HCT116 (cell line): ENCODE results near the gene THBS1. TPM values are rescaled to one million over a fixed set of nuclear protein-coding genes. Genes with fewer than 3 reads are reported as not detected.

Source experiments
- ATAC-seq: fragments of 200-7000 bp; cut with Tn5 transposase; 2 replicates; pipeline ENCODE4 v1.9.1; 2020; ENCODE audit warnings: mild to moderate bottlenecking, moderate library complexity
- BruUV-seq: library from RNA; stranded (reverse); fragments of 400-500 nt; replicated peaks from 2 replicates; lab custom pipeline; 2021; lab: Mats Ljungman, UMichigan
- CTCF ChIA-PET: fragments of 300-600 bp; sonication (Branson Sonifier 250); formaldehyde crosslinking; loops from one replicate; lab custom pipeline; 2021; ENCODE audit warnings: antibody characterized with exemption; lab: Charles Lee
- POLR2A ChIA-PET: fragments of 300-600, 350-600 bp; sonication (Branson Sonifier 250); formaldehyde crosslinking; loops from one replicate; lab custom pipeline; 2021; ENCODE audit warnings: antibody characterized with exemption; lab: Charles Lee
- RAD21 ChIA-PET, 2 experiments: fragments of 300-600 bp; sonication (Branson Sonifier 250); formaldehyde crosslinking; loops; one replicate each; lab custom pipeline; 2023; ENCODE audit warnings: low total read pairs in 2 of 2; ENCODE audit not compliant: uncharacterized antibody in 2 of 2, unreplicated experiment in 2 of 2, low non-redundant PET in 1 of 2; lab: Charles Lee
- DNase-seq: peaks from one replicate; pipeline ENCODE4 v3.0.0-alpha.2; 2010; ENCODE audit warnings: low read depth, low spot score
- H2AFZ ChIP-seq: fragments of 200-600 bp; shearing (Covaris generic), sonication (generic); 2 replicates; pipeline ENCODE4 v1.6.1; 2017; ENCODE audit warnings: low read depth, mixed run types, mixed read lengths, antibody characterized with exemption, low read length; ENCODE audit not compliant: poor library complexity, severe bottlenecking
- H3K27ac ChIP-seq: 2 replicates; pipeline ENCODE4 v1.5.1; 2012; ENCODE audit warnings: low read depth, low read length
- H3K27me3 ChIP-seq: fragments of 200-600 bp; sonication (generic); 2 replicates; pipeline ENCODE4 v1.6.1; 2016; ENCODE audit warnings: mixed run types, low read length, mixed read lengths; ENCODE audit not compliant: insufficient read depth
- H3K36me3 ChIP-seq, 2 experiments: fragments of 200-500 bp in 1 of 2; fragments of 200-600 bp in 1 of 2; sonication (Bioruptor generic) in 1 of 2; sonication (generic) in 1 of 2; 2 replicates each; pipeline versions ENCODE4 v1.5.1 to v1.6.1; 2014 to 2016; ENCODE audit warnings: low read length in 2 of 2, inconsistent platforms in 1 of 2, mixed read lengths in 1 of 2, mixed run types in 1 of 2; ENCODE audit not compliant: insufficient read depth in 2 of 2, control insufficient read depth in 1 of 2
- H3K4me1 ChIP-seq, 2 experiments: fragments of 200-600 bp in 1 of 2; sonication (generic) in 1 of 2; 2 replicates each; pipeline versions ENCODE4 v1.5.1 to v1.6.1; 2012 to 2017; ENCODE audit warnings: low read length in 2 of 2, inconsistent platforms in 1 of 2, mild to moderate bottlenecking in 1 of 2, mixed read lengths in 1 of 2, mixed run types in 1 of 2, moderate library complexity in 1 of 2; ENCODE audit not compliant: insufficient read depth in 2 of 2, control insufficient read depth in 1 of 2
- H3K4me2 ChIP-seq: fragments of 200-600 bp; sonication (generic); 2 replicates; pipeline ENCODE4 v1.6.1; 2017; ENCODE audit warnings: mixed run types, low read length, mixed read lengths
- H3K4me3 ChIP-seq, 2 experiments: fragments of 200-600 bp in 1 of 2; sonication (generic) in 1 of 2; replicated peaks in 1 of 2; 2 replicates each; pipeline ENCODE4 v1.5.1; 2011 to 2016; ENCODE audit warnings: low read length in 2 of 2, control low read depth in 1 of 2, low read depth in 1 of 2, mild to moderate bottlenecking in 1 of 2, mixed read lengths in 1 of 2, mixed run types in 1 of 2
- H3K79me2 ChIP-seq: fragments of 200-600 bp; sonication (generic); 2 replicates; pipeline ENCODE4 v1.6.1; 2017; ENCODE audit warnings: mild to moderate bottlenecking, mixed run types, low read length, moderate library complexity, mixed read lengths; ENCODE audit not compliant: insufficient read depth
- H3K9ac ChIP-seq: fragments of 200-600 bp; sonication (generic); 2 replicates; pipeline ENCODE4 v1.6.1; 2016; ENCODE audit warnings: low read length, mixed read lengths
- H3K9me2 ChIP-seq: fragments of 200-600 bp; sonication (generic), shearing (Covaris generic); 2 replicates; pipeline ENCODE4 v1.6.1; 2017; ENCODE audit warnings: mixed run types, mild to moderate bottlenecking, moderate library complexity; ENCODE audit not compliant: insufficient read depth
- H3K9me3 ChIP-seq, 2 experiments: fragments of 200-500 bp in 1 of 2; fragments of 200-600 bp in 1 of 2; sonication (Bioruptor generic) in 1 of 2; sonication (generic) in 1 of 2; 2 replicates each; pipeline ENCODE4 v1.6.1; 2014 to 2017; ENCODE audit warnings: low read length in 2 of 2, mixed read lengths in 2 of 2, inconsistent platforms in 1 of 2, low read depth in 1 of 2, mild to moderate bottlenecking in 1 of 2, mixed run types in 1 of 2, moderate library complexity in 1 of 2; ENCODE audit not compliant: control insufficient read depth in 1 of 2, insufficient read depth in 1 of 2
- H4K20me1 ChIP-seq: fragments of 200-600 bp; sonication (generic), shearing (Covaris generic); 2 replicates; pipeline ENCODE4 v1.6.1; 2017; ENCODE audit warnings: mixed run types, mild to moderate bottlenecking, moderate library complexity; ENCODE audit not compliant: insufficient read depth
- ATF3 ChIP-seq: IDR thresholded peaks from 2 replicates; pipeline ENCODE4 v1.6.1; 2012
- CBX3 ChIP-seq: IDR thresholded peaks from 2 replicates; pipeline ENCODE4 v1.6.1; 2012; ENCODE audit warnings: low read depth
- CEBPB ChIP-seq: IDR thresholded peaks from 2 replicates; pipeline ENCODE4 v1.6.1; 2012; ENCODE audit warnings: low read depth
- EGR1 ChIP-seq: IDR thresholded peaks from 2 replicates; pipeline ENCODE4 v1.6.1; 2012; ENCODE audit warnings: low read depth
- ELF1 ChIP-seq: IDR thresholded peaks from 2 replicates; pipeline ENCODE4 v1.6.1; 2012; ENCODE audit warnings: low read depth, borderline replicate concordance
- EZH2 ChIP-seq: fragments of 200-600 bp; sonication (generic); IDR thresholded peaks from 2 replicates; pipeline ENCODE4 v1.6.1; 2017; ENCODE audit warnings: antibody characterized with exemption, mixed run types
- EZH2phosphoT487 ChIP-seq: fragments of 200-600 bp; IDR thresholded peaks from 2 replicates; pipeline ENCODE4 v1.6.1; 2018; ENCODE audit warnings: antibody characterized with exemption, borderline replicate concordance
- FOSL1 ChIP-seq: IDR thresholded peaks from 2 replicates; pipeline ENCODE4 v1.6.1; 2012; ENCODE audit warnings: low read depth
- MAX ChIP-seq: IDR thresholded peaks from 2 replicates; pipeline ENCODE4 v1.6.1; 2012
- POLR2AphosphoS5 ChIP-seq: IDR thresholded peaks from 2 replicates; pipeline ENCODE4 v1.6.1; 2011; ENCODE audit warnings: mild to moderate bottlenecking, low read depth, low read length, moderate library complexity
- SIN3A ChIP-seq: IDR thresholded peaks from 2 replicates; pipeline ENCODE4 v1.6.1; 2012; ENCODE audit warnings: low read depth
- TCF7L2 ChIP-seq: IDR thresholded peaks from 2 replicates; pipeline ENCODE4 v1.7.0; 2011; ENCODE audit warnings: borderline replicate concordance, inconsistent platforms; ENCODE audit not compliant: insufficient read depth, insufficient read length; ENCODE audit errors: extremely low read depth
- YY1 ChIP-seq: IDR thresholded peaks from 2 replicates; pipeline ENCODE4 v1.6.1; 2011; ENCODE audit warnings: low read length, low read depth, moderate library complexity, mild to moderate bottlenecking; ENCODE audit not compliant: insufficient replicate concordance; ENCODE audit errors: extremely low read depth
- ZFX ChIP-seq: fragments of 450-650 bp; IDR thresholded peaks from 2 replicates; pipeline ENCODE4 v1.6.1; 2017
- intact Hi-C: fragments of 100-400 bp; cut with micrococcal nuclease; formaldehyde crosslinking; loops from 2 replicates; pipeline ENCODE4 v1.10.0; 2022
- total RNA-seq: library from RNA; stranded (reverse); gene quantifications from one replicate; pipeline ENCODE4 v1.2.1, GENCODE V29; 2021; ENCODE audit not compliant: unreplicated experiment
- TF ChIP-seq, protein P1 (sequence below): IDR thresholded peaks from 2 replicates; pipeline ENCODE4 v1.6.1; 2011; ENCODE audit warnings: mild to moderate bottlenecking, low read length, moderate library complexity; ENCODE audit not compliant: insufficient replicate concordance; ENCODE audit errors: extremely low read depth
- TF ChIP-seq, protein P2 (sequence below): IDR thresholded peaks from 2 replicates; pipeline ENCODE4 v1.6.1; 2012; ENCODE audit warnings: low read depth

Gene THBS1
- total RNA-seq, 1 experiment from 2014 or later, result 6.3 TPM

GRCh38 chr15:39629371-39629770, 48.5 kb downstream of the THBS1 start (continued):
- TF ChIP-seq YY1 (no peak), ZFX (no peak), EGR1 (no peak), FOSL1 (no peak)

GRCh38 chr15:39629906-39630305, 49.0 kb downstream of the THBS1 start:
- Histone ChIP-seq H3K27ac (no peak overlapping the region), H3K4me3 (no peak overlapping the region), H3K9me3 (no peaks in the 10 kb centered on the region), H3K27me3 (no peaks in the 10 kb centered on the region), H3K79me2 (no peaks in the 10 kb centered on the region), H4K20me1 (no peaks in the 10 kb centered on the region), H3K4me2 (no peak overlapping the region), H3K36me3 (no peaks in the 10 kb centered on the region), H3K9me2 (no peaks in the 10 kb centered on the region), H3K4me1 (peaks cover 2 to 33% of the 10 kb centered on the region in 2 experiments; a peak in 2 of 4 replicates), H2AFZ (no peak overlapping the region), H3K9ac (no peak overlapping the region)
- intact Hi-C loops, result no loop called here
- RAD21 ChIA-PET, result no interaction called here
- CTCF ChIA-PET, result no interaction called here
- no peak for TF ChIP-seq MAX
- TF ChIP-seq, protein P1, sequence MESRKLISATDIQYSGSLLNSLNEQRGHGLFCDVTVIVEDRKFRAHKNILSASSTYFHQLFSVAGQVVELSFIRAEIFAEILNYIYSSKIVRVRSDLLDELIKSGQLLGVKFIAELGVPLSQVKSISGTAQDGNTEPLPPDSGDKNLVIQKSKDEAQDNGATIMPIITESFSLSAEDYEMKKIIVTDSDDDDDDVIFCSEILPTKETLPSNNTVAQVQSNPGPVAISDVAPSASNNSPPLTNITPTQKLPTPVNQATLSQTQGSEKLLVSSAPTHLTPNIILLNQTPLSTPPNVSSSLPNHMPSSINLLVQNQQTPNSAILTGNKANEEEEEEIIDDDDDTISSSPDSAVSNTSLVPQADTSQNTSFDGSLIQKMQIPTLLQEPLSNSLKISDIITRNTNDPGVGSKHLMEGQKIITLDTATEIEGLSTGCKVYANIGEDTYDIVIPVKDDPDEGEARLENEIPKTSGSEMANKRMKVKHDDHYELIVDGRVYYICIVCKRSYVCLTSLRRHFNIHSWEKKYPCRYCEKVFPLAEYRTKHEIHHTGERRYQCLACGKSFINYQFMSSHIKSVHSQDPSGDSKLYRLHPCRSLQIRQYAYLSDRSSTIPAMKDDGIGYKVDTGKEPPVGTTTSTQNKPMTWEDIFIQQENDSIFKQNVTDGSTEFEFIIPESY, result no peak
- TF ChIP-seq TCF7L2, result no peak
- TF ChIP-seq ELF1, result no peak
- TF ChIP-seq YY1, result no peak
- no peak for TF ChIP-seq ATF3
- TF ChIP-seq FOSL1, result no peak
- TF ChIP-seq CBX3, result no peak
- TF ChIP-seq ZFX, result no peak
- TF ChIP-seq, protein P2, sequence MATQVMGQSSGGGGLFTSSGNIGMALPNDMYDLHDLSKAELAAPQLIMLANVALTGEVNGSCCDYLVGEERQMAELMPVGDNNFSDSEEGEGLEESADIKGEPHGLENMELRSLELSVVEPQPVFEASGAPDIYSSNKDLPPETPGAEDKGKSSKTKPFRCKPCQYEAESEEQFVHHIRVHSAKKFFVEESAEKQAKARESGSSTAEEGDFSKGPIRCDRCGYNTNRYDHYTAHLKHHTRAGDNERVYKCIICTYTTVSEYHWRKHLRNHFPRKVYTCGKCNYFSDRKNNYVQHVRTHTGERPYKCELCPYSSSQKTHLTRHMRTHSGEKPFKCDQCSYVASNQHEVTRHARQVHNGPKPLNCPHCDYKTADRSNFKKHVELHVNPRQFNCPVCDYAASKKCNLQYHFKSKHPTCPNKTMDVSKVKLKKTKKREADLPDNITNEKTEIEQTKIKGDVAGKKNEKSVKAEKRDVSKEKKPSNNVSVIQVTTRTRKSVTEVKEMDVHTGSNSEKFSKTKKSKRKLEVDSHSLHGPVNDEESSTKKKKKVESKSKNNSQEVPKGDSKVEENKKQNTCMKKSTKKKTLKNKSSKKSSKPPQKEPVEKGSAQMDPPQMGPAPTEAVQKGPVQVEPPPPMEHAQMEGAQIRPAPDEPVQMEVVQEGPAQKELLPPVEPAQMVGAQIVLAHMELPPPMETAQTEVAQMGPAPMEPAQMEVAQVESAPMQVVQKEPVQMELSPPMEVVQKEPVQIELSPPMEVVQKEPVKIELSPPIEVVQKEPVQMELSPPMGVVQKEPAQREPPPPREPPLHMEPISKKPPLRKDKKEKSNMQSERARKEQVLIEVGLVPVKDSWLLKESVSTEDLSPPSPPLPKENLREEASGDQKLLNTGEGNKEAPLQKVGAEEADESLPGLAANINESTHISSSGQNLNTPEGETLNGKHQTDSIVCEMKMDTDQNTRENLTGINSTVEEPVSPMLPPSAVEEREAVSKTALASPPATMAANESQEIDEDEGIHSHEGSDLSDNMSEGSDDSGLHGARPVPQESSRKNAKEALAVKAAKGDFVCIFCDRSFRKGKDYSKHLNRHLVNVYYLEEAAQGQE, result no peak
- no peak for TF ChIP-seq EGR1
- no peak for TF ChIP-seq EZH2
- no peak for TF ChIP-seq SIN3A
- no peak for TF ChIP-seq CEBPB
- no peak for TF ChIP-seq EZH2phosphoT487
- TF ChIP-seq POLR2AphosphoS5, result no peak
- no TSS peak for BruUV-seq
- POLR2A ChIA-PET, result no interaction called here
- ATAC-seq (no peak), DNase-seq (no peak)
